ENCODE measurements around the gene AKT2.

DNA sequence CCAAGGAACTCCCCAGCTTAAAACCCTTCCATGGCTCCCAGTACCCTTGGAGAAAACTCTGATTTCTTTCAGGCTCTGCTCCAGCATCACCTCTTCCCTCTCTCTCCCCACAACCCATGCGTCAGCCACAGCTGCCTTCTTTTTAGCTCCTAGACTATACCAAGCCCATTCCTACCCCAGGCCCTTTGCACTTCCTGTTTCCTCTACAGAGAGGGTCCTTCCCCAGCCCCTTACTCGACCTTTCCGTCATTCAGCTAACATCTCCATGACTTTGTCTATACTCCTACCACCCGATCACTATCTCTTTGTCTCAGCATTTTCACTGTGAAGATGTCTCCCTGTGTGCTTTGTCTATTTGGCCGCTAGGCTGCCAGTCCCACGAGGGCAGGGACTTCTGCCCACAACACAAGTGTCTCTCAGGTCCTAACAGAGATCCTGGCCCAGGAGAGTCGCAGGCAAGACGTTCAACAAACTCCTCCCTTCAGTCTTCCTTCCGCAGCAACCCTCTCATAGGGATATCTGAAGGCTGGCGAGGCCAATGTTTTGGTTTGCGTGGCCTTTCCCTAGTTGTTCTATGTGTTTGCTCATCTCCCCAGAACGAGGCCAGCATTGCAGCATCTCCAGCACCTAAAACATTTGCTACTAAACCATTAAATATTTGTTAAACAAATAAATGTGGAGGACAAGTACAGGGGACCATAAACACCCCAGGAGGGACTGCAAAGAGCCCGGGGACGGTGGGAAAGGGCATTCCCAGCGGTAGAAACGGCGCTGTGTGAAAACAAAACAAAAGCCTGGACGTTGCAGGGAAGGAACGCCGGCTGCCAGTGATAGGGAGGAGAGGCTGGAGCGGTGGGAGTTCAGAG, 59.5 kb downstream of the AKT2 start:
- no peak for TF ChIP-seq GATA2 (IDR thresholded peaks at IDR 0.05; ENCODE audit: low read depth, low read length)
- no peak for TF ChIP-seq GATA3 (IDR thresholded peaks at IDR 0.05; ENCODE audit: low read depth, low read length)

Data from SH-SY5Y (cell line).